NCI-H2081 treated with DMSO at 0.1 percent for 48 hours (cell line): Measurements from ENCODE around the gene TNFAIP8.

Source experiments
- DNase-seq: peaks from one replicate; lab custom pipeline; 2025; lab: John Stamatoyannopoulos, UW

TNFAIP8 gene

DNA sequence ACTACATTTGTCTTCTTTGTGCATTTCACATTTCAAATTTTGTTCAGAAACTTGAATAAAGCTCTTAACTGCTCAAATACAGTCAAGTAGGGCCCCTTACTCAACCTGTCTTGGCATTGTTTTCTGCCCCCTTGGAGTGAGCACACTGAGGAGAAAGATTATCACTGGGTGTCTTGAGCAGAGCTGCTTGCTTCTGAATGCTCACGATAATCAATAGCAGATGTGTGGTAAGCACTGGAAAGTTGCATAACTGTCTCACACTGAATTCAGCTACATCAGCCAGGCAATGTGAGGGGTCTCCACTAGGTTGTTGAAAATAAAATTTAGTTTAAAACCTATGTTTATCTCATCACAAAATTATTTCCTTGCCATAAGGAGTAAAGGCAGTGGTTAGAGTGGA is 7.8 kb upstream of the TNFAIP8 start:
- no peak for DNase-seq

- no peak for DNase-seq
Observed at GRCh38 chr5:119353213-119353612, 2.6 kb upstream of the TNFAIP8 start.

GRCh38 chr5:119353686-119354366 is 2.0 kb upstream of the TNFAIP8 start:
- no peak for DNase-seq

GRCh38 chr5:119354537-119355243 is 1.1 kb upstream of the TNFAIP8 start:
- DNase-seq = no peak

DNA sequence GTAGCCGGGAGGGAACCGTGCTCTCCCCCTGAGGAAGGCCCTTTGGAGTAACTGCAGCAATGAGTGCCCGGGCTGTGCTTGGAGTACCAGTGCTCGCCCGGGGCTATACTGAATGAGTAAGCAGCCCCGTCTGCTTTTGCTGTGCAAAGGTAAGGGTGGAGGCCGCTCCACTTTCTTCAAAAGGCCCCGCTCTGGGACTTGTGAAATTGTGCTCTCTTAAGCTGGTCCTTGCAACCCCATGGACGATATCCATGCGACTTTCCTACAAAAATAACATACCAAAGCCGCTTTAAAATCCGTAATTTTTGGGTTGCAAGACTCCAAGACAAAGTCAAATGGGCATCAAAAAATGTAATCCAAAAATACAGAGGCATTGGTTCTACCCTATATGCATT is 578 bp upstream of the TNFAIP8 start:
- no peak for DNase-seq

- no peak for DNase-seq
Observed at GRCh38 chr5:119356612-119357188, 881 bp downstream of the TNFAIP8 start.

DNA sequence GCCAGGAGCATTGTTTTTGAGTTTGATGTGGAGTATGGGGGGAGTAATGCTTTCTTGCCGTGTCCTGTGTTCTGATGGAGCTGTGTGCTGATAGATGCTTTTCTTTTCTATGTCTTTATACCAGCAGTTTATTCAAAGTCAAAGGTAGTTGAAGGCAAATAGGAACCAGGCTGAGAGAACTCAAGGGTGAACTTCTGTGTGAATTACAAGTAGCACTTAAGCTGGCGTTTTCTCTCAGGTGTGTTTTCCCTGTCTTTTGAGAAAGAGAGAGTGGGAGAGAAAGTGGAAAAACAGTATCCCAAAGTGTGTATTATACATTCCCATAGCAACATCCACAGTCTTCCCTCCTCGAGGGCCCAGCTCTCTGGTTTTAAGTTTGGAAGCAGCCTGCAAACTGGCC is 1.5 kb downstream of the TNFAIP8 start:
- no peak for DNase-seq

DNA sequence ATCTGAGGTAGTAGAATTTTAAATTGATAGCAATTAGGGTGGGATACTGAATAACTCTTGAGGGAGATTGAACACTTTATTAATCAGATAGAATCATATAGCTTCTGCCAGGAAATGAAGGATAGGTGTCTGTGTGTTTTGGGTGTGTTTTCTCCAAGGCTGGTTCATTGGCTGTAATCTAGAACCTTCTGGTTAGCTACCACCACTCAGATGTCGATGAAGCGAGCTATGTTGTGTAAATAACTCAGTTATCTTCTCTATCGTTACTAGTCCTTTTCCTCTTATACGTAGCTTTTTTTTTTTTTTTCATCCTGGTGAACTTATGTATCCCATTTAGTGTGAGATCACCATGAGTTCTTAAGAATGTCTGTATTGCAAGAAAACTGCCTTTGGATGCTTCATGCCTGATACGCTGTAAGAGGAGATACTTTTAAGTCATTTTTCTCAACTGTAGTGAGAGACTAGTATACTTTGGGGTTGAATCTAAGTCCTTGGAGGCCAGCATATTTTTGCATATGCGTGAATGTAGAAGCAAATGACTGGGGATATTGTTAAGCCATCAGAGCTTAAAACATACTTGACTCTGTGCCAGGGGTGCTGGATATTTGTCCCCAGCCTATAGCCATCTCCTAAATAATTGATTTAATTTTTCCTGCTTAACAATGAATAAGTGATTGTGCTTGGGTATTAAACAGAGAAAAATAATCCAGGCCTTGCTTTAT is 2.1 kb downstream of the TNFAIP8 start:
- no peak for DNase-seq

DNA sequence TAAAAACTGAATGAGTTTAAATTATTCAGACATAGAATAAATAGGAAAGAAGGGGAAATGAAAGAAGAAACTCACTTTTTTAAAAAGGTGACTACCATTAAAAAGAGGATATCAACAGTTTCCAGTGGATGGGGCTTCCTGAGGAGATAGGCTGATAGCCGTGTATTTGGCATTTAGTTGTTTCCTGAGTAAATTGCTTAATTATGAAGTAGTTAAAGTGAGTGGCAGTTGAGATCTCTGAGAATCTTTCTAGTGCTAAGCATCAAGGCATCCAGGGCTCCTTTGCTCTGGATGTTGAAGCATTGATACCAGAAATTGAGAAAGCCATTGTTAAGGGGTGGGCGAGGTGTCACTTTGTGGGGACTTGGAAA is 2.7 kb downstream of the TNFAIP8 start:
- DNase-seq = no peak

DNA sequence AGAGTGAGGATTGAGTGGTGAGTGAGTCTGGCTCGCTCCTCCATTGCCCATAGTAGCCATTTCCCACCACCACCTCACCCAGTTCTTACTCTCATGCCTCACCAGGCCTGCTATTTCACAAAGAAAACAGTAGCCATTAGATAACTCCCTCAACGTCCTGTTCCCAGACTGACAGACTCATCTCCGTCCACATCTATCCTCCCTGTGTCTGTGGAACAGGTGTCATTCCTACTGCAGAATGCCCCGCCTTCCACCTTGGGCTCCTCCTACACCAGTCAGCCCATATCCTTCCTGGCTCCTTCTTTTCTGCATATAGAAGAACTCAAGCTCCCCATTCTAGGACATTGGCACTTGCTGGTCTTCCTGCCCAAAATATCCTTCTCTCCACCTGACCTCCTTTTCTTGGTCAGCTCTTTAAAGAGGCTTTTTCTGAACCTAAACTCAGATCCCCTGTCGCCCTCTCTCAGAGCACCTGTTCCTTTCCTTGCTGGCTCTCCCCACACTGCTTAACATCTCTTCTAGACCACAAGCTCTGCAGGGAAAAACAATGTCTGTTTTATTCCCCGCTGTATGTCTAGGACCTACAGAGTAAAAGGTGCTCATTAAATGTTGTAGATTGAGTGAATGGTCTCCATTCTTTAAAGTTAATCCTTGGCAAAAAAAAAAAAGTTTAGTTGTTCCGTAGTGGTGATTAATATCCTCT is 3.2 kb downstream of the TNFAIP8 start:
- no peak for DNase-seq

GRCh38 chr5:119359737-119360413 is 4.1 kb downstream of the TNFAIP8 start:
- no peak for DNase-seq

- DNase-seq = no peak
Observed at GRCh38 chr5:119360905-119361593, 5.2 kb downstream of the TNFAIP8 start.

GRCh38 chr5:119361594-119362125 is 5.8 kb downstream of the TNFAIP8 start:
- DNase-seq = no peak

DNA sequence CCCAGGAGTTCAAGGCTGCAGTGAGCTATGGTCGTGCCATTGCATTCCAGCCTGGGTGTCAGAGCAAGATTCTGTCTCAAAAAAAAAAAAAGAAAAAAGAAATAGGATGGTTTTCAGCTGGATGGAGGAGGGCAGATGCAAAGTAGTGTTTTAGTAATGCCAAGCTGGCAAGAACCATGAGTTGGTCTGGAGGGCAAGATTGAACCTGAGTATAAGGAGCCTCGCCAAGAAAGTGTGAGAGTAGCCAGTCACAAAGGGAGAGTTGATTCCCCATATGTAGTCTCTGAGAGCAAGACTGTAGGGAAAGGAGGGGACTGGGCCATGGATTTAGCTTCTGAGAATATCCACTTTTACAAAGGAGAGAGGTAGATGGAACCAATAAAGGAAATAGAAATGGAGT is 6.9 kb downstream of the TNFAIP8 start:
- DNase-seq = no peak

DNA sequence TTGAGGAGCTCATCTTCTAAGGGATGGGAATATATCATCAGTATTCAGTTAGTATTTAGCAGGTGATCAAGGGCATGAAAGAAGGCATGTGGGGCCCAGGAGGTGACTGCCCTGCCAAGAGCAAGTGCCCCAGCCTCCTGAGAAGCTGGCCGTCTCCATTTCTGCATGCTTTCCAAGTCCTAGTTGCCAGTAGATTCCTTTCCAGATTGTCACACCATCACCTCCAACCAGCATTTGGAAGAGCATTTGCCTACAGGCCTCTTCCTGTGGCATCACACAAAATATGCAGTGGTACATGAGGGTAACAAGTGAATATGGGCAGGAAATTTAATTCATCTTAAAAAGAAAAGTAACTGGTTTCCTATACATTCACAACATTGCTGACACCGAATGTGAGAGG is 7.5 kb downstream of the TNFAIP8 start:
- DNase-seq = no peak

DNA sequence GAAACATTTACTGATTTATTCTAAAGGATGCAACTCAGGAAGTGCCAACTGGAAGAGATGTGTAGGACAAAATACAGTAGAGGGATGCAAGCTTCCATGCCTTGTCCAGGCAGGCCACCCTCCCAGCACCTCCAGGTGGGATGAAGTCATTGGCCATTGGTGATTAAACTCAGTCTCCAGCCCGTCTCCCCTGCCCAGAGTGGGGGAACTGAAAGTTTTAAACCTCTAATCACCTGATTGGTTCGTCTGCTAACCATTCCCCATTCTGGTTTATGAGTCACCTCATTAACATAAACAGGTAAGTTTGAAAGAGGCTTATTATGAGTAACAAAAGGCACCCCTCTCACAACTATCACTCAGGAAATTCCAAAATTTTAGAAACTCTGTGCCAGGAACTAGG is 8.1 kb downstream of the TNFAIP8 start:
- DNase-seq = no peak

DNA sequence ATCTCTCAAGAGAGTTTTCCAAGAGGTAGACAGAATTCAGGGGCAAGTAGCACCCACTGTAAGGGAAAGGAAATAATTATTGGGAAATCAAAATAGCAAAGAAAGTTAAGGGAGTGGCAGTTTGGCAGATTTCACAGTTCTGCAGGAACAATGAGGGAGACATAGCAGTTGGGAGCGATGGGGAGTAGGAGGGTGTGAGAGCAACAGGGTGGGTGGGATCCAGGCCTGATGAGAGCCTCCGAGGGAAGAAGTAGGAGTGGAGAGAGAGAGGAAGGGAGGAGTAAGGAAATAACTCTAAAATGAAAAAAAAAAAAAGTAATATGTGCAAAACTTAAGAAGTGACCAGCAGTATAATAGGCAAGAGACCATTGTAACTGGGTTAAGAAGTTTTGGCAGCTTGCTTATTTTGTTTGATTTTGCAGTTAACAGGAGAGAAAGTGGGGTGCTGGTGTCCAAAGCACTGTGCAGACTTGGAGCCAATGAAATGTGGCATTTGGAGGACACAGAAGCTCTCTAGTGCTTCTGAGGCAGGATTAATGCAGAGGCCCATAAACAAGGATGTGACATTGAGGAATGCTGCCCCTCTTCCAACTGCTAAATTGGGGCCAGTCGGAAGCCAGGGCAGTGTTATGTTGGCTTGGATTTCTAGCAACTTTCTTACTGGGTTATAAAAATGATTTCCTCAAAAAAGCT is 10.2 kb downstream of the TNFAIP8 start:
- no peak for DNase-seq

DNA sequence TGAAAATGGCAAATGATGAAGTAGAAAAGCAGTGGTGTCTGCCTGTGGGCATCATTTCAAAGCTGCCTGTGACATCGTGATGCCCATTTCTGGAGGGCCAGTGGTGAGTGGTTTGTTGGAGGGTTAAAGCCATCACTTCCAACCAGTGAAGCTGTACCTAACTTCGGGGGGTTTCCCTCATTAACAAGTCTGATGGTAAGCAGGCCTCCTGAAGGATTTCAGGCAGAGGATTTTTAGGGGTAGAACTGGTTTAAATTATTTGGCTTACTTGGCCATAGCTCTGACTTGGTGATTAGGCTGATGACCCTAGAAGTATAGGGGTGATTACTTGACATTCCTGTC is 10.7 kb downstream of the TNFAIP8 start:
- no peak for DNase-seq

DNA sequence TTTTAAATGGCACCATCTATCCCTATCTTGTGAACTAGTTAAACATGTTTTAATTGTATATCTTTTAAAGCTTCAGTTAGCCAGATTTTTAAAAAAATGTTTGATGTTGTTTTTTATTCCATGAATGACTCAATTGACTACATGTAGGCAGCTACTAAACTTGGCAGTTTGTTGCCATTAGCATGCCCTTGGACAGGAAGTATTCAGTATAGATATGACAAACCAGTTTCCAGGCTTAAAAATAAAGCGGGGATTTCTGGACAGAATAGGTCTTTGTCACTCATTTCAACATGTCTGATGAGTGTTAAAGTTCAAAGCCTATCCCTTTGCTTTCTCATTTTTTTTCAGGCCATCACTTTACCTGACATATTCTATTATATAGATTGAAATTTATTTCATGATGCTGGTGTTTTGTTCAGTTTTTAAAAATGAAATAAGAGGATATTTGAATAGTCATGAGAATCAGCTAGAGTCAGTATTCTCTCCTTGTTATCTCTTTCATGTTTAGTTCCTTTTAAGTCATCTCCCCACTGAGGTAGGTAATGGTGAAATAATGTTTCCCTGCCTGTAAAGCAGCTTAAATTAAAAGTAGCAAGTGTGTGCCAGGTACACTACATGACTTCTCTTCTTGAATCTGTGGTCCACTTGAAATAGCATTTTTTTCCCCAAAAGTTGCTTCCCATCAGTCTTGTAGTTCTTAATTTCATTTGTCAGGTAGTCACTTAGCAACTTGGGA is 11.9 kb downstream of the TNFAIP8 start:
- no peak for DNase-seq

GRCh38 chr5:119368238-119368630 is 12.4 kb downstream of the TNFAIP8 start:
- DNase-seq = no peak
